ENCODE data around the gene CFAP100.

CFAP100 gene

DNA sequence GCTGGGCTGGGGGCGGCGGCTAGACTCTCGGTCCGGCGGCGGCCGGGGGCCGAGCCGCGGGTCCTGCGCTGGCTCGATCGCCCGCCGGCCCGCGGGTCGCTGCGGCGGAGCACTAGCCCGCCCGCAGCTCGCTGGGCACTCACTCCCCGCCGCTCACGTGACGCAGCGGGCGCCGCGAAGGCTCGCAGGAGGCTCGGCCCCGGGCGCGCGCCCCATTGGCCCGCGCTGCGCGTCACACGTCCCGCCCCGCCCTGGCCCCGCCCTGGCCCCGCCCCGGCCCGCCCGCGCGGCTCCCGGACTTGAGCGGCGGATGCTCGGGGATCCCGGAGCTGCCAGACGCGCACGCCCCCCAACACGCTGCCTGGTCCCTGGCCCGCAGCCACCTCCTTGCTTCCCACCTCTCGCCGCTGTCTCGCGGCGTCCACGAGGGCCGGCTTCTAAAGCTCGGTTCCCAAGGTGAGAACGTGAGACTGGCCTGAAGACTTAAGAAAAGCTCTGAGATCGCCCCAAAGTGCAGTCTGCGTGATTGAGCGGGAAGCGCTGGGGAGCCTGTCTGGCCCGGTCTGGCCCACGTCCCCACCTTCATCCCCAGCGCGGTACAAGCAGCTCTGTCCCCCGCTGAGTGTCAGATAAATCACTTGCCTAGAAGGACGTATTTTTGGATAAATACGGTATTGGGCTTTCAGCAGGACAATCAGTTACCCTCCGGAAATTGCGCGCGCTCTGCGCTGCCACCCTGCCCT, 37.2 kb upstream of the CFAP100 start, which contains the start of gene KLF15:
TSS of gene KLF15 (minus strand) at position 114 of the 743 bp plus-strand sequence. CDS start 4,486 bp downstream, outside the sequence.
- DNase-seq: peak; percentile 82

DNA sequence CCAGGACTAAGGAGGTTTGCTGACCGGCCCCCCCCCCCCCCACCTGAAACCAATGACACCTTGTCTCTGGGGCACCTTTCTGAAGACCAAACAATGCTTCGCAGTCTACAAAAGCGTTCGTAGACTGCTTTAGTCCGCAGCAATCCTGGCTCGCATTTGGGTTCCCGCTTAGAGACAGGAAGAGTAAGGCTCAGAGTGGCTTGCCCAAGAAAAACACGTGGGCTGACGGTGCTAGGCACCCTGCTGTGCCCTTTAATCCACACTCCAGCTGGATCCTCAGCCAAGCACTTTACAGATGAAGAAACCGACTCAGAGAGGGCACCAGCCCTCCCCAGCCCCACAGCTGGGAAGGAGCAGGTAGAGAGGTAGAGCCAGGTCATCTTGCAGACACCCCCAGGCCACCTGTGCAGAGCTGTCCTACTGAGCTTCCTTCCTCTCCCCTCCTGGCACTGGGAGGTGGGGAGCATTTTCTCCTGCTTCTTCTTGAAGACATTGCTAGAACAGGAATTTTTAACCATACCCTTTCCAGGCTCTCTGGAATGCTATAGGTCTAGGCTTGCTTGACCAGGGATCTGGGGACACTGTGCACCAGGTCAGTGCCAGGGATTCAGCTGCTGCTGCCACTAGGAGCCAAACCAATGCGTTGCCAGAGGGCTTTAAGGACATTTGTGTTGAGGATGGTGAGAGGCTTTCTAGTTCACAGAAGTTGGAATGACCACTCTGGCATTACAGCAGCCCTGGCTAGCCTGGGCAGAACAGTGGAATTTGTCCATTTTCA, 36.5 kb upstream of the CFAP100 start:
- DNase-seq: peak; percentile 32

DNA sequence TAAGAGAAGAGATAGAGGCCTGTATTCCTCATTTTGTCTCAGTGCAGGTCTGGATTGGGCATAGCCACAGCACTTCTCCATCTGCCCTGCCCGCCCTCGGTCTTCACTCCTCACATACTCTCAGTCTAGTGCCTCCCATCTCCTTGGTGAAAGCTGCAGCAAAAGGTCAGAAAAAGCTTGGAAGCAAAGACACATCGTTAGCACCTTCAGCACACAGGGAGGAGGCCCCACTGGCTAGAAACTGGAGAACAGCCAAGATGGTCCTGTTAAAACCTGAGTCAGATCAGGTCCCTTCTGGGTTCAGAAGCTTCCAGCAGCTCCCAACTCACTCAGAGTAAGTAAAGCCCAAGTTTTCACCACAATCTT, 35.9 kb upstream of the CFAP100 start:
- no peak for DNase-seq

DNA sequence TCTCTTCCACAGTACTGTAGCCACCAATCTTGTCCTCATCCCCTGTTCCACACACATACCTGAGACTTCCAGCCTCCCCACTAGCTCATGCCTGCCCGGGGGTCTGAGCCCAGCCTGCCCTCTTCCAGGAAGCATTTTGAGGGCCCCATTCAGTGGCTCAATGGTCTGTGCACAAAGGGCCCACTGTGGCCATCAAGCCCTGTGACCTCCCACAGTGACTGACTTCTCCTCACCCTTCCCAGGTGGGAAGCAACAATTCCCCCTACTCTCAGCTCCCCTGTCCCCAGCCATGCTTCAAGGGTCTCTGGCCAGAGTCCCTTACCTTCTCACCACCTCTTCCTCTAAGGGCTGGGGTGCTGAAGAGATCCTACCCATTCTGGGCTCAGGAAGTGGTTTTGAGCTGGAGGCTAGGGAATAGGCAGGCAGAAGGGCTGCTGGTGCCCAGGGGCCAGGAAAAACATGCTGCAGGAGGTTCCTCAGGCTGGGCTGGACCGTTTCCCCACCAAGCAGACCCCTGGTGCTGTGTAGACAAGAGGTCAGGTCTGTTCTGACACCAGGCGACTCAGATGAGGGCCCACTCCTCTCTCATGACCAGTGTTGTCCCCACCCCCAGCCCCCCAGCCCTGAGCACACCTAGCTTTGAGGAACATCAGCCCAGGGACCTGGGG, 34.5 kb upstream of the CFAP100 start:
- no peak for DNase-seq

DNA sequence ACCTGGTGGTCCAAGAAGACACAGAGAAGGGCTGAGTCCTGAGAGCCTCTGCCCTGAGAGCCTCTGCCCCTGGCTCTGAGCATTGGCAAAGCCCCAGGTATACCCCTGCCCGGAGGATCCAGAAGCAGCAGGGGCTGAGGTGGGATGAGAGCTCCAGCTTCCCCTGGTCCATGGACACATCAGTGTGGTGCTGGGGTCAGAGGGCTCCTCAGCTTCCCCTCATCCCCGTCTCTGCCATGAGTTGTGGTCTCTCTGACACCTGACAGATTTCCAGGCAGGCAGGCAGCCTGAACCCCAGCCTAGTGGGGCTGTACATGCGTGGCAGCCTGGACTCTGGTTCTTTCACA, 34.0 kb upstream of the CFAP100 start:
- no peak for DNase-seq

DNA sequence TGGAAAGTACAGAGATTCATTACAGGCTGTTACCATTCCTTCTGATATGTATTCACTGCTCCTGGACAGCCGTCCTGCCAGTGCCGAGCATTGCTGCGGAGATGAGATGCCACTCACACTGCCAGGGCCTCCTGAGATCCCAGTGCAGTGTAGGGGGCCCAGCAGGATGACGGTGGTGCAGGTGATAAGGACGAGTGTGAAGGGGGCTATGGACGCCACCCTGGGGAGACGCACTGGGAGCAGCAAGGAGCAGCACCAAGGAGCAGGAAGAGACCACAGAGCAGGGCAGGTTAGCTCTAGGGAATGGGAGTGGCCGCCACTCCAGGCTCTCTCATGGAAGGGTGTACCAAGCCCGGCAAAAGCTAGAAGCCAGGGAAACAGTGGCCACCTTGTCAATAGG, 33.5 kb upstream of the CFAP100 start:
- DNase-seq: no peak

DNA sequence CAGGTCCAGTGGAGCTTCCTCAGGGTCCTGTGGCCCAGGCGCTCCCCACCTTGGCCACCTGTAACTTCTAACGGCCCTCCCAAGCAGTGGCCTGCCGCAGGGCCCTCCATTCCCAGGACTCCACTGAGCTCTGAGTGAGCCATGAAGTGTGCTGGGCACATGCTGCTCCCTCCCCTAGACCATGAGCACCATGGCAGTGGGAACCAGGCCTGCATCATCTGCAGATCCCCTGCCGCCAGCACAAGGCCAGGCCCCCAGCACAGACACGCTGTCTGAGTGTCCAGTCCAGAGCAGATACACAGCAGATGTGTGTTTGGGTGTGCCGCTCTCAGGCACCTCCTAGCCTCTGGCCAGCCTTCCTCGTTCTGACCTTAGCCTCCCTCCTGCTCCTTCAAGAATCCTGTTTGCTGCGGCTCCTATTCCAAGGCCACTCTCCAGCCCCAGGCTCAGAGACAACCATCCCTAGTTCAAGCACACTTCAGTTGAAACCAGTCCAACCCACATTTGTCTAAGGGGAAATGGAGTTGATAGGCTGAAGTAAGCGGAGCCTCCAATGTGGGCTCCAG, 30.5 kb upstream of the CFAP100 start:
- DNase-seq: no peak

DNA sequence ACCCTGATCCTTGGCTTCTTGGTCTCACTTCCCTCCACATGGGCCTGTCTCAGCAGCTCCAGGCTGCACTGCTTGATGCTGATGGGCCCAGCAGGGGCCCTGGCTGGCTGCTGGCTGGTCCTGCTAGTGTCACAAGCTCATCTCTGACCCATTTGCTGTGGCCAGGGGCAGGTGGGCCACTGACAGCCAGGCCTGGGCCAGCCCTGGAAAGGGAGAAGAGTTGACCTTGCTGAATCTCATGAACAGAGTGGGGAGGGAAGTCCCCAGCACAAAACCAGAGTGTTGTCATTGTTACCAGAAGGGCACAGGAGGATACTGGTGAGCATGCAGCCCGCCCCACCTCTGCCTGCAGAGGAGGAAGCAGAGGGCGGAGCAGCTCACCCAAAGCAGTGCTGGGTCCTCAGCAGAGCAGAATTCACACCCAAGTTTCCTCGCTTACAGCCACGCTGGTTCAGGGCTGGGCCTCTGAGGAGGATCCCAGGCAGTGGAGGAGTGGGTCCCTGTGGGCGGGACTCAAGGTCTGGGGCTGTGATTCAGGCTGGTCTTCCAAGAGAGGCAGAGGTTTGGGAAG, 29.9 kb upstream of the CFAP100 start:
- no peak for DNase-seq

DNA sequence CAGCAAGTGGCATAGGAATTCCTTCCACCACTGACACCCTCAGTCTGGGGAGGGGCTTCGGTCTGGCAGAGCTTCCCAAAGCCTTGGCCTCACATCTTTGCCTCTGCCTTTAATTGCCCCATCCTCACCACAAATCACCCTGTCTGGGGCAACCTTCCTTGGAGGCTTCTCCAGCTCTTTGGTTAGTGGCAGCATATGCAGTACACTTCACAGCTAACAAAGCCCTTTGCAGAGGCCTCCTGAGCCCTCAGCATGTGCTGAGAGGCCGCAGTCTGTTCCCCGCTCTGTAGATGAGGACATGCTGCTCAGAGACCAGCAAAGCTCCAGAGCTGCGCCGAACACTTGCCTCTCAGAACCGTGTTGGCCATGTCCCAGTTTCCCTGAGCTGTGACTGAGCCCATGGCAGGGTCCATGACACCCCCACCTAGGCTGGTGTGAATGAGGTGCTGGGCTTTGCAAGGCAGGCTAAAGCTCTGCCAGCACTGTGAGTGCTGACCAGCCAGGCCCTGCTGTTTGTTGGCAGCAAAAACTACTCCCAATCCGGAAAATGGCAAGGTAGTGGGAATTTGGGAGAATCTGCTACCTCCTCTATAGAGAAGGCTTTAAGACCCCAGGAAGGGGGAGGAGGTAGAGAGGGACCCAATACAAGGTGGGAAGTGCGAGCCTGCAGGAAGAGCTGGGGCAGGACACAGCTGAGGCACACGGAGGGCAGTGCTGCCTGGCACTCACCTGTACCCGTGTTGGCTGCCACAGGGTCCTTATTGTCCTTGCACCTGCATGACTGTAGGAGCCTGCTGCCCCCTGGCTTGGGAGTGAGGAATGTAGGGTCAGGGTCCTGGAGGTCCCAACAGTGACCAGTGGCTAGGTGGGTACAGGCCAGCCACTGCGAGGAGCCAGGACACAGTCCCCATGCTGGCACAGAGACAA, 29.1 kb upstream of the CFAP100 start:
- no peak for DNase-seq

DNA sequence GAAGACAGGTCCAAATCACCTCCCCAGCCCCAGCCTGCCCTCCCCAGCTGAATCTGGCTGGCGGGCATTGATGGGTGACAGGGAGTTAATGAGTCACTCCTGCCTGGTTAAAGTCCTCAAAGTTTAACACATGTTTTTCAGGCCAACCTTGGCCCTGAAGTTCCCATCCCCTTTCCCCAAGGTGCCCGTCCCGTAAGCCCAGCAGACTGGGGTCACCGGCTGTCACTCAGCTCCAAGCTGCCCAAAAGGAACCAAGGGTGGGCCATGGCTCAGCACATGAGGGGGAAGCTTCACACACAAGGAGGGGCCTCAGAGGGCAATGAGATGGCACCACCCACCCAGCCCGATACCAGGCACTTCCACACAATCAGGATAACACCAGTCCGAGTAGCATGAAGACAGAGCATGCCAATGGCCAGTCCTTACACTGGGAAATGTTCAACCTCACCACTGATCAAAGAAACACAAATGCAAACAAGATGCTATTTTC, 27.3 kb upstream of the CFAP100 start:
- no peak for DNase-seq

DNA sequence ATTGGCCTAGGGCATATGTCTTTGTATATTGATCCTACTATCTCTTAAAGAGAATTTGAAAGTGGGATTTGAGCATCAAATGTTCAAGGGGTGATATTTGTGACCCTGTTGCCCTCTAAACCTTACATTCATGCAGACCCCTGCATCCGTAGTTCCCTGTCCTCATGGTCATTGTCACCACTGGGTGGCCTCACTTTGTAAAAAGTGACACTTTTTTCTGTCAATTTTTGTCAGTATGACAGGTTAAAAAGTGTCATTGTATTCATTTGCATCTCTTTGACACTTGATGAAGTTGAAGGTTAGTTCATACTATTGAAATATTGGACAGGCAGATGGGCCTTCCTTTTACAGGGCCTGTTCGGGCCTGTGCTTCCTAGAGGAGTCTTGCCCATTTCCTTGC, 25.2 kb upstream of the CFAP100 start:
- no peak for DNase-seq

DNA sequence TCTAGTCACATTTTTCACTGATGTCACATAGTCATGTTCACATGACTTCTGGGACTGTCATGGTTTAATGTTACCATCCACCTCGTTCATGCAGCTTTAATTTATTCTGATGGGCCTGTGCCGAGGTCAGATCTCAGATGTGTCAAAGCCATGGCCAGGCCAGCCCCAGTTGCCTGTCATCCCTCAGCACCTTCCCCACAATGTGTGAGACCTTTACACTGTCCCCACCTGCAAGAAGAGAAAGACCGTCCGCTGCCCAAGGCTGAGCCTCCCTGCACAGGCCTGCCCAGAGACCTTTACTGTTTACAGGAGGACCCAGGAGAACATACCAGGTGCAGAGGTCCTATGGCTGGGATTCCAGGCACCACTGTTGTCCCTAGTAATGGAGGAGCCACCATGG, 24.7 kb upstream of the CFAP100 start:
- no peak for DNase-seq

DNA sequence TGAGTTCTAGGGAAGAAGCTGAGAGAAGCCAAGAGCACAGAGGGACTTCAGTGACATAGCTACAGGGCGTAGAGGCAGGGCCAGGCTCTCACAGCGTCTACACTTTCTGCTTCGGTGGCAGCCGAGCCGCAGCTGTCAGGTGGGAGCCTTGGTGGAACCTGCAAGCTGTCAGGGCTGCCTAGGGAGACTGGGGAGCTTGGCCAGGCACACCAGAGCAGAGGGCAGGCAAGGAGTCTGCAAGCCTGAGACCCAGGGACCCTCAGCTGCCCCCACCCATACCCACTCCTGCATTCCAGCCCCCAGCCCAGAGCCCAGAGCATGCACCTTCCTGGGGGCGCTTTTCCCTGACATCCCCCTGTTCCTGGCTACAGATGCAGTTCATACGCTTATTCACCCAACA, 24.1 kb upstream of the CFAP100 start:
- DNase-seq: no peak

DNA sequence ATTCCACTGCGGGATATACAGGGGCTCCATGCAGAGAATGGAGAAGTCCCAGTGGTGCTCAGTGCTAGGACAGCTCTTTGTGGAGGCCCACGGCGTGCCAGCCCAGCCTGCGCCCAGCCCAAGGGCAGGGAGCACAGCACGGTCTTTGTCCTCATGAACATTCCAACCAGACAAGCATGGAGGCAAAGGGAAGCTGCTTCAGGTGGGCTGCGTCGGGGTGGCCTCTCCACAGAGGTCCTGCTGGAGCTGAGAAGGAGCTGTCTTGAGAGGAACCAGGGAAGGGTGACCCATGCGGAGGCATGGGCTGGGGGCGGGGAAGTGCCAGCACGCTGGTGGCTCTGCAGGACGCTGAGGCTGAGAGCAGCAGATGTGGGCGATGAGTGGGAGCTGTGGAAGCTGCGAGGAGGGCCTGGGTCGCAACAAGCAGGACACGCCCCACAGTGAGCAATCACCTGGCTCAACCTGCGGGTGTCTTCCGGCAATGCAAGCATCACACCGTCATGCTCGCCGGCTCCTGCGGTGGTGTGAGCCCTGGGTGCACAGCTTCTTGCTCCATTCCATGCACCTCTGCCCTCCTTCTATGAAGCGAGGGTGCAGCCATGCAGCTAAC, 23.5 kb upstream of the CFAP100 start:
- no peak for DNase-seq

DNA sequence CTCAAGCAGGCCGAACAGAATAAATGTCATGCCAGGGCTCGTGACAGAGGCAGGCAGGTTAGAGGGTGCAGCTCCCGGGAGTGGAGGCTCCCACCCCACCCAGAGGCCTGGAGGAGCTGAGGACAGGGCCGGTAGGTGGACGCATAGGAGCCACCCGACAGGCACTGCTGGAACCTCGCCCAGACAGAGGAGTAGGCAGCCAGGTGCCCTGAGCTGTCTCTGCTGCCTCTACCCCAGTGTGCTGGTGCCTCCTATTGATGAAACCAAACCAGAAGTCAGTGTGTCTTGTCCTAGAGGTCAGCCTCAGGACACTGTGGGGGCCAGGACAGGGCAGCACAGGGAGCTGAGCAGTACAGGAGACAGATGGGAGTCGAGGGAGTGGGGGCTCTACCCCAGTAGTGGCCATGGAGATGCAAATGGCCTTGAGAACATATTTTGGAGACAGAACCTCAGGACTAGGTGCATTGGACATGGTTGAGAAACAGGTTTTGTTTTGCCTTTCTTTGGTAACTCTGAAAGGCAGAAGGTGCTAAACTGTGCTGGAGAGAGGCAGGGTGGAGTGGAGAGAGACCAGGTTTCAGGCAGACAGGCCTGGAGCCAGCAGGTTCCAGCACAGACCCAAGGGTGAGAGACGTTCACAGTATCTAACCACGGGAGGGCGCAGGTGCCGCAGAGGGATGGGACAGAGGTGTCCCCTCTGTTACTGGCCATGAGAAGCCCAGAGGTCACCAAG, 22.1 kb upstream of the CFAP100 start:
- DNase-seq: no peak

DNA sequence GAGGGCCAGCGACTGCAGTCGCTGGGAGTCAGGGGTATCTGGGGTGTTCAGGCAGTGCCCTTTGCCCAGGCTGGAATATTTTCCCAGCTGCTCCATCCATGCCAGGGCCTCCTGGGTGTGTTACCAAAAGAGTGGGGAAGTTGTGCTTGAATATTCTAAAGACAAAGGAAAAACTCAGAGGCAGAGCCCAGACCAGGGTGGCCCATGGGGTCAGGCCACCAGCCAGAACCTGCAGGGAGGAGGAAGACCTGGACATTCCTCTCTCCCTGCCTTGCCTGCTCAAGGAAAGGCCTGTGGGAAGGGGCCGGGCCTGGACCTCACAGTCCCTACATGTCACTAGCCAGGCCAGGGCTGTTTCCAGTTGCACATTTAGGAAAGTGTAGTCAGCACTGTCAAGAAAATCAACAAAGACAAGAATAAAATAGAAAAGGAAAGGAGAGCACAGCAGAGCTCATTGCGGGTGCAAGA, 21.5 kb upstream of the CFAP100 start:
- no peak for DNase-seq

DNA sequence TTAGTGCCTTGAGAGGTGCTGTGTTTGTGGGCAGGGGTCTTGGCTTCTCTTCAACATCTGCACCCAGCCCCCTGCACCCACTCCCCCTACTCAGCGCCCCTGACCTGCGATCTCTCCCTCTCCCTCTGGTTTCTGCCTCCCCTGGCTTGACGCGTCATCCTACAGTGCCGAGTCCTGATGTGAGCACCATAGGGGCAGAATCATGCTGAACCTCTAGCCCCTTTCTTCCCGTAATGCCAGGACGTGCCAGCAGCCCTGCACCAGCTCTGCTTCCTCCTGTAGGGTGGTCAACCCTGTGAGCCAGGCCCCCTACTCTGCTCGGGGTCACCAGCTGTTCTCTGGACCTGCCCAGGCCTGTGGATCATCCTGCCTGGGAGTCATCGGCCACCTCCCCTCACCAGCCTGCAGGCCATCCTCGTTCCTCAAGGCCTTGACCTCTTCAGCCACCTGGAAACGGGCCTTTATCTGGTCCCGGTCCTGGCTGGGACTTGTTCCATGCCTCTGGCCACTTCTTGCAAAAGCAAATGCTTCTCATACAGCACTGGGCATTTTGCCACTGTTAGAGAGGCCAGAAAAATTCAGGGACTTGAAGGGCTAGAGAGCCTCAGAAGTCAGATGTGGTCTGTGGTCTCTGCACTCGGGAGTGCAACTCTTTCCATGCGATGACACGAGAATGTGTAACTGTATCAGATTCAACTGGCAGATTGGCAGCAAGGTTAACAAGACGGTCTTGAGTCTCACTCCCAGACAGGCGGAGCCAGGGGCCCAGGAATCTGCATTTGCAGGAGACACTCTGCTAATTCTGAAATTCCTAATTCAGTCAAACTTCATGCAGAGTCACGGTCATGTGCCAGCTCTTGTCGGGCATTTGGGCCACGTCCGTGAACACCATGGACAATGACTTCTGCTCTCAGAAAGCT, 20.8 kb upstream of the CFAP100 start:
- no peak for DNase-seq

DNA sequence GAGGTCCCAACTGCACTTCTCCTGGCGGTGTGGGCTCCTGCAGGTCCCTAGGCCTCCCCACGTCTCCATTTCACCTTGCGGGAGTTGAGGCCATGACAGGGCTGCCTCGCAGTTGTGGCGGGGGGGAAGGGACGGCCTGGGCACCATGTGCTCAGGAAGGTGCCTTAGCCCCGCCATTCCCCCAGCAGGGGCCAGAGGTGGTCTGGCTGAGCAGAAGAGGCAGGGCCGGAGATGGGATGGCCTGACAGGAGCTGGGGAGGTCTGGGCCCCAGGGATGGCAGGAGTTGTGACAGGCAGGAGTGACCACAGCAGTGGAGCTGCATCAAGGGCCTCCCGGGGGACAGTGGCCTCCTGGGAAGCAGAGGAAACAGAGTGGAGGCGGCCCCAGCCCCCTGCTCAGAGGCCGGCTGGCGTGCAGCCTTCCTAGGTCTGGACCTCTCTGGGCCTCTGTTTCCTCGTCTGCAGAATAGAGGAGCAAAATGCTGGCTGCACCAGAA, 18.8 kb upstream of the CFAP100 start:
- DNase-seq: no peak

DNA sequence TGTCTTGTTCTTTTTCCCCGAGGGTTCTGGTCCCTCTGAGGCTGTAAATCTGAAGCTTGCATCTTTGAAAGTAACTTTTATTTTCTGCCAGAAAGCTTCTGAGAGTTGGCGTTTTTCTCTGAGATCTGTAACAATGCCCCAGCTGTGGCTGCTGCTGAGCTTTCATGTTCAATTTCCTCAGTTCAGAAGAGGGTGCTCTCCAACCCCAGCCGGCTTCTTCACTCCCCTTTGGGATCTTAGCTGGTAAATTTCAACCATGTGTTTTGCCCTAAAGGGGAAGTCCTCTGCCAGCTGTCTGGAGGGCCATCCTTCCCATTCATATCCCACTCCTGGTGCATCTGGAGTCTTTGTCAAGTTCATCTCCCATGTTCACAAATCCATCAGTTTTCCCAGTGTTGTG, 18.3 kb upstream of the CFAP100 start:
- DNase-seq: no peak
